ENCODE data around the gene BRD1. TPM values are rescaled to one million over a fixed set of nuclear protein-coding genes. Genes with fewer than 3 reads are reported as not detected.
A peak's percentile ranks its signal among the peaks of the same experiment; 100 is the strongest.

The BRD1 gene
- total and polyA plus RNA-seq, 8 donors: 27.4 to 50.3 (median 37.9) TPM

DNA sequence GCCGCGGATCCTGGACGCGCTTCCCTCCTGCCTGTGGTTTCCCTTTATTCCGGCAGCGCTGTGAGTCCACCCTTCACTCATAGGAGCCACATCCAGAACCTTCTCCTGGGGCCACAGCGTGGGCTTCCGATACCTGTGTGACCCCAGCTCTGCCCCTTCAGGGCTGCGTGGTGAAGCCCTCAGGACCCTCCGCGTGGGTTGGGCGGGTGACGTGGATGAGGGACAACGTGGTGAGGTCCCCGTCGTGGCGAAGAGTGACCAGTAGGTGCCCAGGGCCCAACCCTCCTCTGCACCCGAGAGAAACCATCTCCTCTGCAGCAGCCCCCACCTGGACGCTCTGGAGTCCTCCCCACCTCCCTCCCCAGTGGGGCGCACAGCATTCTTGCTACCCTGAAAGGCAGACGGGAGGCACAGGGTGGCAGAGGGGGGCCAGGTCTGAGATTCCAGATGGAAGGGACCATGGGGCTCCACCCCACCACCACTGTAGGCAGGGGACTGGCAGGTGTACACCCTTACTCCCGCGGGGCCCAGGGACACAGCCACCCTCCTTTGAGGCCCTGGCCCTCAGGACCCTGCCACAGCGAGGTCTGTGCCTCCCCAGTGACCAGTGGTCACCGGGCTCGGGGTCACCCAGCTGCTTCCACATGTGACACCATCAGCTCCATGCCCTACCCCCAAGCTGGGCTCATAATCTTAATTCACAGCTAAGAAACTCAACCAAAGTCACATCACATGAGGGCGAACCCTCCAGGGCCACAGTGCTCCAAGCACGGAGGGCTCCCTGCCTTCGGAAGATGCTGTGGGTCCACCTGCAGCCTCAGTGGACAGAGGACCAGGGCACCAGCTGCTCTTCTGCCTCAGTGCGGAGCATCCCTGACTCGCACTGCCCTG, 22.6 kb upstream of the BRD1 start:
- intact Hi-C loops (cut with DNase I): no loop called here
- ATAC-seq (no peak), DNase-seq (no peak)
- no peaks in the 10 kb centered on the region for H3K9me3 ChIP-seq
- H3K4me1 ChIP-seq: peaks cover 13 to 46% of the 10 kb centered on the region in 2 donors
- H3K27me3 ChIP-seq: peaks cover 26 to 37% of the 10 kb centered on the region in 2 donors
- no peak overlapping the region for H3K27ac ChIP-seq
- no peaks in the 10 kb centered on the region for H3K36me3 ChIP-seq
- peak overlapping the region; percentile 47 to 70 for H3K4me3 ChIP-seq
- TF ChIP-seq, protein P1, sequence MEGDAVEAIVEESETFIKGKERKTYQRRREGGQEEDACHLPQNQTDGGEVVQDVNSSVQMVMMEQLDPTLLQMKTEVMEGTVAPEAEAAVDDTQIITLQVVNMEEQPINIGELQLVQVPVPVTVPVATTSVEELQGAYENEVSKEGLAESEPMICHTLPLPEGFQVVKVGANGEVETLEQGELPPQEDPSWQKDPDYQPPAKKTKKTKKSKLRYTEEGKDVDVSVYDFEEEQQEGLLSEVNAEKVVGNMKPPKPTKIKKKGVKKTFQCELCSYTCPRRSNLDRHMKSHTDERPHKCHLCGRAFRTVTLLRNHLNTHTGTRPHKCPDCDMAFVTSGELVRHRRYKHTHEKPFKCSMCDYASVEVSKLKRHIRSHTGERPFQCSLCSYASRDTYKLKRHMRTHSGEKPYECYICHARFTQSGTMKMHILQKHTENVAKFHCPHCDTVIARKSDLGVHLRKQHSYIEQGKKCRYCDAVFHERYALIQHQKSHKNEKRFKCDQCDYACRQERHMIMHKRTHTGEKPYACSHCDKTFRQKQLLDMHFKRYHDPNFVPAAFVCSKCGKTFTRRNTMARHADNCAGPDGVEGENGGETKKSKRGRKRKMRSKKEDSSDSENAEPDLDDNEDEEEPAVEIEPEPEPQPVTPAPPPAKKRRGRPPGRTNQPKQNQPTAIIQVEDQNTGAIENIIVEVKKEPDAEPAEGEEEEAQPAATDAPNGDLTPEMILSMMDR (IDR thresholded peaks at IDR 0.05): no peak

DNA sequence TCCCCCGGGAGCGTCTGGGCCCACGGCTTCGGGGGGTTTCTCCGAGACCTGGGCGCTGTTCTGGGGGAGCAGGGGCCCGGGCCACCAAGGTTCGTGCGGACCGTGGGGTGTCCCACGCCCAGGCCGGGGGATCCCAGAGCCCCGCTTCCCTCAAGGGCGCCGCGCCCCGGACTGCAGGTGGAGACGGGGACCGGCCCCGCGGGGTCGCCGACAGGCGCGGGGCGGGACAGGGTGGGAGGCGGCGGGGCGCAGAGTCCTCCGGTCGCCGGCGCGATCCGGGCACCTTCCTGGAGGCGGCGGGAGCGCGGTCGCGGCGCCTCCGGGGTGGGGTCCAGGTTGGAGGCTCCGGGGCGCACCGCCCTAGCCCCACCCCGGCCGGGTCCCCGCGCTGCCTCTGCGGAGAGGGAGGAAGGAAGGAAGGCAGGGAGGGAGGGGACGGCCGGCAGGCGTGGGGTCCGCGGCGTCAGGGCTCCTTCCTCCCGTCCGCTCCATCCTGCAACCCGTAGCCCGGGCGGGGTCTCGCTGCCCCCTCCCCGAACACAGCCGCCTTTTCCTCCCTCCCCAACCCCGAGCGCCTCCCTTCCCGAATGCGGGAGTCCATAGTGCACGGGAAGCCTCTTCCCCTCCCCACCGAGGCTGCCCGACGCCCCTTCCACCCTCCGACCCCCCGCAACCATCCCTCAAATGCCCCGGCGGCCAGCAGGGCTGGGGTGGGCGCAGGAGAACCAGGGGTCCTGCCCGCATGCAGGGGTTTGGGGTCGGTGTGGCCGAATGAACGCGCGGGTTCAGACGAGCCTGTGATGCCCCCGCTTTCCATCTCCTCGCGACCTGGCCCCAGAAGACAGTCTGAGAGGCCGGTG, 21.7 kb upstream of the BRD1 start:
- peak in 1 of 4 donors; percentile 87 for DNase-seq
- no peak overlapping the region for H3K27ac ChIP-seq
- no peaks in the 10 kb centered on the region for H3K36me3 ChIP-seq
- intact Hi-C loops (cut with DNase I): no loop called here
- peaks cover 26 to 37% of the 10 kb centered on the region in 2 donors for H3K27me3 ChIP-seq
- peaks cover 4 to 37% of the 10 kb centered on the region in 2 donors for H3K4me1 ChIP-seq
- TF ChIP-seq, protein P1 (IDR thresholded peaks at IDR 0.05): no peak
- H3K4me3 ChIP-seq: peak overlapping the region; percentile 47 to 70
- no peaks in the 10 kb centered on the region for H3K9me3 ChIP-seq
- ATAC-seq: no peak

DNA sequence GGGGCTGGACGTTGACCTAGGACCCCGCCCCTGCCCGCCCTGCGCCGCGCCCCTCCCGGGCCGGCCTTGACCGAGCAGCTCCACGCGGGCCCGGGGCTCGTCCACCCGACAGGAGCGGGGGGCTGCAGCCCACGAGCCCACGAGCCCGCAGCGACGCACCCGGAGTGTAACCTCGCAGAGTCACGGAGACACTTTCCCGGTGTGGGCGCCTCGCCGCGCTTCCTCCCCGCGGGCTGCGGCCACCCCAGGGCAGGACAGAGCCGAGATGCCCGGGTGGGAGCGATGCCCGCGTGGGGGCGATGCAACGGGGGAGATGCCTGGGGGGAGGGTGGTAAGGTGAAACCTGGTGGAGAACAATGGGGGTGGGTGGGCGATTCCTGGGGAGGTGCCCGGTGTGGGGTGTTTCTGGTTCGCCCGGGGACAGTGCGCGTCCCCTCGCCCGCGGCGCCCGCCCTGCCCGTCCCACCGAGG, 21.1 kb upstream of the BRD1 start:
- ATAC-seq (no peak), DNase-seq (peak in 1 of 4 donors; percentile 85)
- TF ChIP-seq, protein P1 (IDR thresholded peaks at IDR 0.05): no peak
- Histone ChIP-seq H3K9me3 (no peaks in the 10 kb centered on the region), H3K4me3 (peak overlapping the region; percentile 47 to 70), H3K27me3 (peaks cover 26 to 37% of the 10 kb centered on the region in 2 donors), H3K27ac (peak overlapping the region in 1 of 2 donors; percentile 58), H3K36me3 (no peaks in the 10 kb centered on the region), H3K4me1 (peaks cover 4 to 36% of the 10 kb centered on the region in 2 donors)
- intact Hi-C loops (cut with DNase I): no loop called here

DNA sequence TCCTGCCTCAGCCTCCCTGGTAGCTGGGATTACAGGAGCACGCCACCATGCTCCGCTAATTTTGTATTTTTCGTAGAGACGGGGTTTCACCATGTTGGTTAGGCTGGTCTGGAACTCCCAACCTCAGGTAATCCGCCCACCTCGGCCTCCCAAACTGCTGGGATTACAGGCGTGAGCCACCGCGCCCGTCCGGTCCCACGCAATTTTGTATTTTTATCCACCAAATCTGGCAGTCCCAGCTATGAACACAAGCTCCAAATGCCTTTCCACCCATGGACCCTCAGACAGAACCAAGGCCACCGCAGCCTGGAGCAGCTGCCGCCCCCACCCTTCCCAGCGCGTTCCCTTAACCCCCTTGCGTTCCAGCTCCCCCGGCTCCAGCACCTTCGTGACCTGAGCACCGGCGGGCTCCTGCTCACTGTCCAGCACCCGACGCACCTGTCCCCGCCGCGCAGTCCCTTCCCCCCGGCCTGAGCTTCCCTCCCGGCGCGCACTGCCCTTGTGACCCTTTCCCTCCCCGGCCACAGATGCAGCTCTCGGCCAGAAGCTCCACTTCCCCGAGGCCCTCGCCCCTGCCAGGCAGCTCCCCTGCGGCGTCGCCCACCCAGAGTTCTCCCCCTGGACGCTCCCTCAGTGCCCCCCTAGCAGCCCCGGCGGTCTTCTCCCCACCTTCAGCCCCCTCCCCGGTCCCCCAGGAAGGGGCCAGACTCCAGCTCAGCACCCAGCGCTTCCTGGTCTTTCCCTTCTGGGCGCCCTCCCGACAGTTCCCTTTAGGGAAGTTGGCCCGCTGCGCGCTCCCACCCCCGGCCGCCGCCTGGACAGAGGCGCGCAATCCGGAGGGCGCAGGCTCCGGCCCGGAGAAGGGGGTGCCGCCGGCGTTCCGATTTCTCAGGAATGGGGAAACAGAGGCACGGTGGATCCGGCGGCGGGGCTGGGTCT, 20.3 kb upstream of the BRD1 start:
- H3K4me3 ChIP-seq: peak overlapping the region; percentile 47 to 70
- DNase-seq: peak in 1 of 4 donors; percentile 94
- H3K9me3 ChIP-seq: no peaks in the 10 kb centered on the region
- intact Hi-C loops (cut with DNase I): no loop called here
- no peaks in the 10 kb centered on the region for H3K36me3 ChIP-seq
- TF ChIP-seq, protein P1 (IDR thresholded peaks at IDR 0.05): no peak
- peak; percentile 24 for ATAC-seq
- peak overlapping the region in 1 of 2 donors; percentile 58 for H3K27ac ChIP-seq
- peaks cover 26 to 37% of the 10 kb centered on the region in 2 donors for H3K27me3 ChIP-seq
- peaks cover 4 to 35% of the 10 kb centered on the region in 2 donors for H3K4me1 ChIP-seq
